ENCODE results near the gene ODF2. TPM values are rescaled to one million over a fixed set of nuclear protein-coding genes. Genes with fewer than 3 reads are reported as not detected.

The ODF2 gene
- total RNA-seq, 1 donor from 2014 or later: 32.6 TPM

DNA sequence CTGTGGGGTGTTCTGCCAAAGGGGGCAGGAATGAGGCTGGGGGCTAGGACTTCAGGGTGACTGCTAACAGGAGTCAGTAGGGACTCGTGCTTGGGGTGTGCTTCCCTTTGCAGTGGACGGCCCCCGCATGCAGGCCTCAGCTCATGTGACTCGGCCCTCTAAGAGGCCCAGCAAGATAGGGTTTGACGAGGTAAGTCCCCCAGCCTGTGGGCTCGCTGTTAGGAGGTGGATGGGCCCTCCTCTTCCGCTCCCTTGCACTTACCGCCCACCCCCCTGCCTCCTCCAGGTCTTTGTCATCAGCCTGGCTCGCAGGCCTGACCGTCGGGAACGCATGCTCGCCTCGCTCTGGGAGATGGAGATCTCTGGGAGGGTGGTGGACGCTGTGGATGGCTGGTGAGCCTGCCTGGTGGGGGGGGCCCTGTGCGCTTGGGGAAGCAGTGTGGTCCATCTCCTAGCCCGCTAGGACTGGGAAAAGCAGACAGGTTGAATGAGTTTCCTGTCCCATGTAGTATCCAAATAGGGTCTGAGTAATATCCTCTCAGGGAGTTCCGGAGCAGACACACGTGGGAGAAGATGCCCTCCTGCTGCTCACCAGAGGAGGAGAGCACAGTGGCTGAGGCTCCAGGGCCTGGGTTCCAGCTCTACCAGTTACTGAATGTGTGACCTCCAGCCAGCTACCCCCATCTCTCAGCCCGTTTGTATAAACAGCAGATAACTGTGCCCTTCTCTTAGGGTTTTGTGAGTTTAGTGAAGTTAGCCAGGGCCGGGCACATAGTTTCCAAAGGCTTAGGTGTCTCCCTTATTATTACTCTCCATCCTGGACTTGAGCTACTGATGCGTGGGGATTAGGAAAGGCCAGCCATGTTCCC lies 26.9 kb upstream of the ODF2 start:
- TF ChIP-seq, protein P1, sequence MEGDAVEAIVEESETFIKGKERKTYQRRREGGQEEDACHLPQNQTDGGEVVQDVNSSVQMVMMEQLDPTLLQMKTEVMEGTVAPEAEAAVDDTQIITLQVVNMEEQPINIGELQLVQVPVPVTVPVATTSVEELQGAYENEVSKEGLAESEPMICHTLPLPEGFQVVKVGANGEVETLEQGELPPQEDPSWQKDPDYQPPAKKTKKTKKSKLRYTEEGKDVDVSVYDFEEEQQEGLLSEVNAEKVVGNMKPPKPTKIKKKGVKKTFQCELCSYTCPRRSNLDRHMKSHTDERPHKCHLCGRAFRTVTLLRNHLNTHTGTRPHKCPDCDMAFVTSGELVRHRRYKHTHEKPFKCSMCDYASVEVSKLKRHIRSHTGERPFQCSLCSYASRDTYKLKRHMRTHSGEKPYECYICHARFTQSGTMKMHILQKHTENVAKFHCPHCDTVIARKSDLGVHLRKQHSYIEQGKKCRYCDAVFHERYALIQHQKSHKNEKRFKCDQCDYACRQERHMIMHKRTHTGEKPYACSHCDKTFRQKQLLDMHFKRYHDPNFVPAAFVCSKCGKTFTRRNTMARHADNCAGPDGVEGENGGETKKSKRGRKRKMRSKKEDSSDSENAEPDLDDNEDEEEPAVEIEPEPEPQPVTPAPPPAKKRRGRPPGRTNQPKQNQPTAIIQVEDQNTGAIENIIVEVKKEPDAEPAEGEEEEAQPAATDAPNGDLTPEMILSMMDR (conservative IDR thresholded peaks at IDR 0.05; ENCODE audit: low read depth, low read length): no peak
- DNase-seq (ENCODE audit: low read depth): no peak
- no peak overlapping the region for H3K4me3 ChIP-seq (ENCODE audit: low read depth, low read length)

DNA sequence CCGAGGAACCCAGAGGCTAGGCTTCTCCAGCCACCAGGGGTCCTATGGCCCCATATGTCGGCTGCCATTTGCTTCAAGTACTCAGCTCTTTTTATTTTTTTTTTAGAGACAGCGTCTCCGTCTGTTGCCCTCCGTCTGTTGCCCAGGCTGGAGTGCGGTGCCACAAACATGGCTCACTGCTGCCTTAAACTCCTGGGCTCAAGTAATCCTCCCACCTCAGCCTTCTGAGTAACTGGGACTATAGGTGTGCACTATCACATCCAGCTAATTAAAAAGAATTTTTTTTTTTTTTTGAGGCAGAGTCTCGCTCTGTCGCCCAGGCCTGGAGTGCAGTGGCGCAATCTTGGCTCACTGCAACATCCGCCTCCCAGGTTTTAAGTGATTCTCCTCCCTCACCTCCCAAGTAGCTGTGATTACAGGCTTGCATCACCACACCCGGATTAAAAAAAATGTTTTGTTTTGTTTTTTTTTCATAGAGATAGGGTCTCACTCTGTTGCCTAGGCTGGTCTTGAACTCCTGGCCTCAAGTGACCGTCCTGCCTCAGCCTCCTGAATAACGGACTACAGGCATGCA lies 26.2 kb upstream of the ODF2 start:
- H3K4me3 ChIP-seq (ENCODE audit: low read depth, low read length): no peak overlapping the region
- DNase-seq (ENCODE audit: low read depth): no peak
- TF ChIP-seq, protein P1 (conservative IDR thresholded peaks at IDR 0.05; ENCODE audit: low read depth, low read length): no peak

DNA sequence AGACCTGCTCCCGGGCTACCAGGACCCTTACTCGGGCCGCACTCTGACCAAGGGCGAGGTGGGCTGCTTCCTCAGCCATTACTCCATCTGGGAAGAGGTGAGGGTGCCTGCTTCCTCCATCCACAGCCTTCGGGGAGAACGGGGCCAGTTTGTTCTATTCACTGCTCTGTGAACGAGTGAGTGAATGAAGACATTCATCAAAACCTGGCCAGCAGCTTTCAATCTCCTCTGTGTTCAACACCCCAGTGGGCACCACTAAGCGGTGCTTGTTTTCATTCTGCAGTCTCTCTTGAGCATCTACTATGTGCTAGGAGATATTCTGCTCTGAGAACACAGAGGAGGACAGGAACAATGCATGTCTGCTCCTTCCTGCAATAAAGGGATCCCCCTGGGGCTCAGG lies 24.6 kb upstream of the ODF2 start:
- H3K4me3 ChIP-seq (ENCODE audit: low read depth, low read length): no peak overlapping the region
- TF ChIP-seq, protein P1 (conservative IDR thresholded peaks at IDR 0.05; ENCODE audit: low read depth, low read length): no peak
- no peak for DNase-seq (ENCODE audit: low read depth)

DNA sequence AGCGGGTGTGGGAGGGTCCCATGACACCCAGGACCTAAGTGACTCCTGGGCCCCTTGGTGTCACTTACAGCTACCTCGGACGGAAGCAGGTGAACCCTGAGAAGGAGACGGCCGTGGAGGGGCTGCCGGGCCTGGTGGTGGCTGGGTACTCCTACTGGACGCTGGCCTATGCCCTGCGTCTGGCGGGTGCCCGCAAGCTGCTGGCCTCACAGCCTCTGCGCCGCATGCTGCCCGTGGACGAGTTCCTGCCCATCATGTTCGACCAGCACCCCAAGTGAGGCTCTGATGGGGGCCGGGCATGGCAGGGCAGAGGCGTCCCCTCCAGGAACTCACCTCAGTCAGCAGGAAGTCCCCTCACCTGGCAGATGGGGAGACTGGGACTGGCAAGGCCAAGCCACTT lies 21.5 kb upstream of the ODF2 start:
- TF ChIP-seq, protein P1 (conservative IDR thresholded peaks at IDR 0.05; ENCODE audit: low read depth, low read length): no peak
- no peak for DNase-seq (ENCODE audit: low read depth)

DNA sequence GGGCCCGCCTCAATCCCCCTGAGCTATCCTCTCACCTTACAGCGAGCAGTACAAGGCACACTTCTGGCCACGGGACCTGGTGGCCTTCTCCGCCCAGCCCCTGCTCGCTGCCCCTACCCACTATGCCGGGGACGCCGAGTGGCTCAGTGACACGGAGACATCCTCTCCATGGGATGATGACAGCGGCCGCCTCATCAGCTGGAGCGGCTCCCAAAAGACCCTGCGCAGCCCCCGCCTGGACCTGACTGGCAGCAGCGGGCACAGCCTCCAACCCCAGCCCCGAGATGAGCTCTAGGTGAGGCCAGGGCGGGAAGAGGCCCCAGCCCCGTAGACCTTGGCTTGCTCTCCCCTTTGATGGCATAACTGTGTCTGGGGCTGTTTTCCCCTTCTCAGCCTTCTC lies 20.2 kb upstream of the ODF2 start:
- H3K4me3 ChIP-seq (ENCODE audit: low read depth, low read length): no peak overlapping the region
- TF ChIP-seq, protein P1 (conservative IDR thresholded peaks at IDR 0.05; ENCODE audit: low read depth, low read length): no peak
- no peak for DNase-seq (ENCODE audit: low read depth)

More for the DNA sequence above, 21.5 kb upstream of the ODF2 start:
- H3K4me3 ChIP-seq (ENCODE audit: low read depth, low read length): no peak overlapping the region

DNA sequence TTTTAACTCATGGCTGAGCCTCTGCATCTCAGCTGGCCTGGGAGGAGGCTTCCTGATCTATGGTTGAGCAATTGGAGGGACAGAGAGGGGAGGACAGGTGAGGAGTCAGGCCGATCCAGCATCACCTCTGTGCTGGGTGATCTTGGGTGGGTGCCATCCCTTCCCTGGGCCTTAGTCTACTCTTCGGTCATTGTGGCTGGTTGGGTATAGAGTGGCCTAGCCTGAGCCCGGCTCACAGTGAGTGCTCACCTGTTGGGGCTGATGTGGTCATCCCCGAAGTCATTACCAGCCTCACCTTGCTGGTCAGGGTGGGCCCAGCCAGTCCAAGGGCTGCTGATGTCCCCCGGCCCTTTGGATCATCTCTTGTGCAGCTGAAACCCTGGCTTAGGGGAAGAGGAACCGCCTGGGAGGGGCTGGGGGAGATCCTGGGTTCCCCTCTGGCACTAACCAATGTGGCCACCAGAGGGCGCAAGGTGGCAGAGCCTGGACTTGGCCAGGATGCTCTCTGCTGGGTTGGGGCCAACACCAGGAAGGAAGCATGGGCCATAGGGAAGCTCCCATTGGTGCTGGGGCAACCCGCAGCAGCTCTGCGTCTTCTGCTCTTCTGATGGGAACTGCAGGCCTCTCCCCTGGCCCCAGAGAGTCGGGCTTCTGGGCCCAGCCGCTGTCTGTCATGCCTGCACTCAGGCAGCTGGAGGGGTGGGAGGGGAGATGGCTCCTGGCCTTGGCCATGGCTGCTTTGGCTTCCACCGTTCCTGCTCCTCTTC lies 17.3 kb upstream of the ODF2 start:
- TF ChIP-seq, protein P1 (conservative IDR thresholded peaks at IDR 0.05; ENCODE audit: low read depth, low read length): peak; percentile 93
- DNase-seq (ENCODE audit: low read depth): no peak
- no peak overlapping the region for H3K4me3 ChIP-seq (ENCODE audit: low read depth, low read length)
